GM23338 (cell line): ENCODE data around the gene SNPH.

ENCODE experiments used
- EZH2phosphoT487 ChIP-seq: fragments of 200-600 bp; sonication (generic); IDR thresholded peaks from one replicate; pipeline ENCODE4 v1.8.1; 2018; ENCODE audit warnings: antibody characterized with exemption; ENCODE audit not compliant: unreplicated experiment
- POLR2AphosphoS5 ChIP-seq: IDR thresholded peaks from 2 replicates; pipeline ENCODE4 v1.6.1; 2016; ENCODE audit warnings: antibody characterized with exemption, low read depth
- TF ChIP-seq, protein P1 (sequence below), 2 experiments: fragments of 200-600 bp in 1 of 2; sonication (generic) in 1 of 2; conservative IDR thresholded peaks; 2 replicates each; pipeline versions ENCODE4 v1.5.1 to v1.6.1; 2016 to 2017; ENCODE audit warnings: antibody characterized with exemption in 2 of 2, low read depth in 2 of 2, mild to moderate bottlenecking in 2 of 2, moderate library complexity in 1 of 2
- TF ChIP-seq, protein P2 (sequence below): IDR thresholded peaks from one replicate; pipeline ENCODE4 v1.6.1; 2018; ENCODE audit warnings: antibody characterized with exemption; ENCODE audit not compliant: unreplicated experiment

DNA sequence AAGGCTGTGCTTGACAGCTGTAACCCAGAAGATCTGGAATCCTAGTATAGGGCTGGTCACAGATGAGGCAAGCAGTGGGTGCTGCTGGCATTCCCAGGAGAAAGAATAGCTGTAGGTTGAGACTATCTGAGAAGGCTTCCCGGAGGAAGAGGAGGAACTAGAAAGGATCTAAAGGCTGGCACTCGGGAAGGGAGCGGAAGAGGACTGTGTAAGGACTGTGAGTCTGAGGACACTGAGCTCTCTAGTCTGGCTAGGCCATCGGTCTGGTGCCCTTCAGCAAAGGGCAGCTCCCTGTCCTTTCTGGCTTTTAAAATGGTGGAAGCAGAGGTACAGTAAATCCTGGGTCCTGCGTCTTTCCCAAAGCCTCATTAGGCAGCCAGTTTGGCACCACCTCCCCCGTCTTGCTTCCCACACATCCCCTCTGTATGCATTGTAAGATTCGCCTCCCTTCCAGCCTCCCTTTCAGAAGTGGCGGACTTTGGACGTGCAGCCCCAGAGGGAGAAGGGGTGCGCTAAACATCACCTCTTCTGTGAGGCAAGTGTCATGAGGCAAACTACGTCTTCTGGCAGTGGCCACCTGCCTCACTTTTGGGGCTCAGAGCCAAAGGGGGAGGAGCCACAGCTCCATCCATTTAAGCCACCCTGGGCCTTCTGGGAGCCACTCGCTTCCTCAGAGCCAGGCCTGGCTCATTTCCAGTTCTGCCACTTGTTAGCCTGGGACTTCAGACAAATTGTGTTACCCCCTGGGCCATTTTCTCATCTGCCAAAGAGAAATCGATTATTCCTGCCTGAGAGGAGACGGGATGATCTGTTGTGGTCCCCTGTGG lies 8.6 kb downstream of the SNPH start:
- TF ChIP-seq, protein P1, sequence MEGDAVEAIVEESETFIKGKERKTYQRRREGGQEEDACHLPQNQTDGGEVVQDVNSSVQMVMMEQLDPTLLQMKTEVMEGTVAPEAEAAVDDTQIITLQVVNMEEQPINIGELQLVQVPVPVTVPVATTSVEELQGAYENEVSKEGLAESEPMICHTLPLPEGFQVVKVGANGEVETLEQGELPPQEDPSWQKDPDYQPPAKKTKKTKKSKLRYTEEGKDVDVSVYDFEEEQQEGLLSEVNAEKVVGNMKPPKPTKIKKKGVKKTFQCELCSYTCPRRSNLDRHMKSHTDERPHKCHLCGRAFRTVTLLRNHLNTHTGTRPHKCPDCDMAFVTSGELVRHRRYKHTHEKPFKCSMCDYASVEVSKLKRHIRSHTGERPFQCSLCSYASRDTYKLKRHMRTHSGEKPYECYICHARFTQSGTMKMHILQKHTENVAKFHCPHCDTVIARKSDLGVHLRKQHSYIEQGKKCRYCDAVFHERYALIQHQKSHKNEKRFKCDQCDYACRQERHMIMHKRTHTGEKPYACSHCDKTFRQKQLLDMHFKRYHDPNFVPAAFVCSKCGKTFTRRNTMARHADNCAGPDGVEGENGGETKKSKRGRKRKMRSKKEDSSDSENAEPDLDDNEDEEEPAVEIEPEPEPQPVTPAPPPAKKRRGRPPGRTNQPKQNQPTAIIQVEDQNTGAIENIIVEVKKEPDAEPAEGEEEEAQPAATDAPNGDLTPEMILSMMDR (conservative IDR thresholded peaks at IDR 0.05; ENCODE audit: low read depth in 2 of 2) = no peak
- no peak for TF ChIP-seq POLR2AphosphoS5
- TF ChIP-seq EZH2phosphoT487 = no peak
- TF ChIP-seq, protein P2, sequence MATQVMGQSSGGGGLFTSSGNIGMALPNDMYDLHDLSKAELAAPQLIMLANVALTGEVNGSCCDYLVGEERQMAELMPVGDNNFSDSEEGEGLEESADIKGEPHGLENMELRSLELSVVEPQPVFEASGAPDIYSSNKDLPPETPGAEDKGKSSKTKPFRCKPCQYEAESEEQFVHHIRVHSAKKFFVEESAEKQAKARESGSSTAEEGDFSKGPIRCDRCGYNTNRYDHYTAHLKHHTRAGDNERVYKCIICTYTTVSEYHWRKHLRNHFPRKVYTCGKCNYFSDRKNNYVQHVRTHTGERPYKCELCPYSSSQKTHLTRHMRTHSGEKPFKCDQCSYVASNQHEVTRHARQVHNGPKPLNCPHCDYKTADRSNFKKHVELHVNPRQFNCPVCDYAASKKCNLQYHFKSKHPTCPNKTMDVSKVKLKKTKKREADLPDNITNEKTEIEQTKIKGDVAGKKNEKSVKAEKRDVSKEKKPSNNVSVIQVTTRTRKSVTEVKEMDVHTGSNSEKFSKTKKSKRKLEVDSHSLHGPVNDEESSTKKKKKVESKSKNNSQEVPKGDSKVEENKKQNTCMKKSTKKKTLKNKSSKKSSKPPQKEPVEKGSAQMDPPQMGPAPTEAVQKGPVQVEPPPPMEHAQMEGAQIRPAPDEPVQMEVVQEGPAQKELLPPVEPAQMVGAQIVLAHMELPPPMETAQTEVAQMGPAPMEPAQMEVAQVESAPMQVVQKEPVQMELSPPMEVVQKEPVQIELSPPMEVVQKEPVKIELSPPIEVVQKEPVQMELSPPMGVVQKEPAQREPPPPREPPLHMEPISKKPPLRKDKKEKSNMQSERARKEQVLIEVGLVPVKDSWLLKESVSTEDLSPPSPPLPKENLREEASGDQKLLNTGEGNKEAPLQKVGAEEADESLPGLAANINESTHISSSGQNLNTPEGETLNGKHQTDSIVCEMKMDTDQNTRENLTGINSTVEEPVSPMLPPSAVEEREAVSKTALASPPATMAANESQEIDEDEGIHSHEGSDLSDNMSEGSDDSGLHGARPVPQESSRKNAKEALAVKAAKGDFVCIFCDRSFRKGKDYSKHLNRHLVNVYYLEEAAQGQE = no peak
